Neutrophil (primary cell): ENCODE results near the gene GLRA1.

Source experiments
- H3K27ac ChIP-seq: fragments of 200-600 bp; sonication (generic); 2 replicates; pipeline ENCODE4 v1.5.1; 2016; ENCODE audit warnings: mild to moderate bottlenecking, moderate library complexity
- H3K27me3 ChIP-seq: fragments of 200-600 bp; sonication (generic); 2 replicates; pipeline ENCODE4 v1.6.0; 2016; ENCODE audit warnings: mild to moderate bottlenecking
- H3K36me3 ChIP-seq: fragments of 200-600 bp; sonication (generic); 2 replicates; pipeline ENCODE4 v1.5.1; 2017
- H3K4me1 ChIP-seq, 2 experiments: fragments of 200-600 bp in 1 of 2; sonication (generic) in 1 of 2; 1 replicate in 1 of 2; 2 replicates in 1 of 2; pipeline versions ENCODE4 v1.5.1 to v1.6.1; 2013 to 2016; ENCODE audit warnings: low read depth in 1 of 2, low read length in 1 of 2, mild to moderate bottlenecking in 1 of 2, moderate library complexity in 1 of 2; ENCODE audit not compliant: control insufficient read depth in 1 of 2, insufficient read depth in 1 of 2
- H3K4me3 ChIP-seq, 2 experiments: fragments of 200-600 bp in 1 of 2; sonication (generic) in 1 of 2; 1 replicate in 1 of 2; 2 replicates in 1 of 2; pipeline ENCODE4 v1.5.1; 2013 to 2016; ENCODE audit warnings: low read depth in 1 of 2, low read length in 1 of 2, mild to moderate bottlenecking in 1 of 2, moderate library complexity in 1 of 2
- H3K9me3 ChIP-seq: fragments of 200-600 bp; sonication (generic); 2 replicates; pipeline ENCODE4 v1.5.1; 2016
- CTCF ChIP-seq: fragments of 200-600 bp; sonication (generic); IDR thresholded peaks from 2 replicates; pipeline ENCODE4 v1.5.1; 2016; ENCODE audit warnings: antibody characterized with exemption

GLRA1 gene

DNA sequence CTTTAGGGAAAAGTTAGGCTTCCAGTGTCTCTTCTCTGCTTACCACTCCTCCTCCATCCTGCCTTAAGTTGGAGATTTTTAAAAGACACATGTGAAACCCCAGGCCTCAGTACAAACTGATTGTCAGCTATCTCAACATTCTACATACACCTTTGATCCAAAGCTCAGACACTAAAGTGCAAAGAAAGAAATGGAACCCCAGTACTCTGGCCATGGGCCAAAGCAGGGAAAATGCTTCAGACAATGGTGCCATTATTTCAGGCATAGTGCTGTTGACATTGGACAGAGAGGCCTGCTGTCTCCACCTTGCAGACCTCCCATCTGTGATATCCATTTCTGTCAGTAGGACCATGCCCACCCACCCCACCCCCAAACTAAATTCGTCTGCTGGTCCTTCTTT lies 103.7 kb downstream of the GLRA1 start:
- no peak overlapping the region for H3K27ac ChIP-seq
- H3K9me3 ChIP-seq = no peaks in the 10 kb centered on the region
- H3K4me1 ChIP-seq = no peaks in the 10 kb centered on the region
- TF ChIP-seq CTCF = no peak
- no peaks in the 10 kb centered on the region for H3K27me3 ChIP-seq
- H3K36me3 ChIP-seq = no peaks in the 10 kb centered on the region
- no peak overlapping the region for H3K4me3 ChIP-seq

GRCh38 chr5:151820271-151820670 lies 104.4 kb downstream of the GLRA1 start:
- H3K4me1 ChIP-seq = no peaks in the 10 kb centered on the region

DNA sequence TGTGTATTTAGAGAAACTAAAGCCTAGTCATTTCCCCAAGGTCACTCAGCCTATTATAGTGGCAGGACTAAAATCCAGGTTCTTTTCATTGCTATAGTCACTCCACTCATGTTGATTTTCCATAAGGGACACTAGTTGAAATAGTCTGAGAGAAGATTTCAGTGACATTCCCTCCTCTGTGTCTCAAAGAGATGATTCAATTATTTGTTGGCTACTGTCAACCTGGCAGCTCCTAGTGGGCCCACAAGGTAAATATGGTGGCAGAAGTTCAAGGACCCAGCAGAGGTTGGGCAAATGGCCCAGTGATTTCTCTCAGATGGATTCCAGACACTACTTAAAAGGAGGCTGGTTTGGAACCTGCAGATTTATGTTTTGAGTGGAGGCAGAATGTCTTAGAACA lies 104.8 kb downstream of the GLRA1 start:
- TF ChIP-seq CTCF = no peak
- no peaks in the 10 kb centered on the region for H3K4me1 ChIP-seq
- no peaks in the 10 kb centered on the region for H3K36me3 ChIP-seq
- H3K27ac ChIP-seq = no peak overlapping the region
- H3K27me3 ChIP-seq = no peaks in the 10 kb centered on the region
- H3K4me3 ChIP-seq = no peak overlapping the region
- no peaks in the 10 kb centered on the region for H3K9me3 ChIP-seq

More at GRCh38 chr5:151820271-151820670, 104.4 kb downstream of the GLRA1 start:
- H3K27ac ChIP-seq = no peak overlapping the region
- H3K9me3 ChIP-seq = no peaks in the 10 kb centered on the region
- no peaks in the 10 kb centered on the region for H3K36me3 ChIP-seq
- no peak for TF ChIP-seq CTCF
- no peak overlapping the region for H3K4me3 ChIP-seq
- no peaks in the 10 kb centered on the region for H3K27me3 ChIP-seq

- Histone ChIP-seq H3K27me3 (no peaks in the 10 kb centered on the region), H3K27ac (no peak overlapping the region), H3K4me1 (peaks cover 0 to 6% of the 10 kb centered on the region in 2 experiments), H3K36me3 (peaks cover 9% of the 10 kb centered on the region), H3K9me3 (no peaks in the 10 kb centered on the region), H3K4me3 (no peak overlapping the region)
- TF ChIP-seq CTCF = no peak
These were observed 109.6 kb downstream of the GLRA1 start for GRCh38 chr5:151815051-151815450.

DNA sequence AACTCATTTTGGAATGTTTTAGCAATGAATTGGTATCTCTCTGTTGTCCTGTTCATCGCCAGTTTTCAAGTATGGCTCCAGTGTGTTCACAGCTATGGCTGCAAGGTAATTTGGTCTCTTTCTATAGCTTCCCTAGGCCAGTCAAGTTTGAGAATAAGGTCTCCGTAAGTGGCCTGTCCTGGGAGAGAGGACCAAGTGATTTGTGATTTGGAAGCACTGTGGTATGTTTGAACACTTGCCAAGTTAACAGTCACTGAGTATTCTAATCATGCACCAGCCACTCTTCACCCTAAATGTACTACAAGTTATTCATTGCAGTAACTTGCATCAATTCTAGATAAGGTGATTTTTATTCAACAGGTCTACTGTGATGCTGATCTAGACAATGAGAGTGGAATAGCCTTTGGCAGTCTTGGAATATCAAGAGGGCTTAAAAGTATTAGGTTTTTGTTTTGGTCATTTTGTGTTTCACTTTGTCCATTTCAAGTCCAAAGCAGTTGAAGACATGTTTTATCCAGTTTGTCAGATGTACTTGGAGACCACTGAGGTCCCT lies 111.8 kb downstream of the GLRA1 start:
- no peaks in the 10 kb centered on the region for H3K27me3 ChIP-seq
- no peak overlapping the region for H3K27ac ChIP-seq
- no peak for TF ChIP-seq CTCF
- no peaks in the 10 kb centered on the region for H3K9me3 ChIP-seq
- H3K36me3 ChIP-seq = peaks cover 17% of the 10 kb centered on the region
- H3K4me1 ChIP-seq = peaks cover 0 to 6% of the 10 kb centered on the region in 2 experiments
- H3K4me3 ChIP-seq = no peak overlapping the region
